ENCODE data around the gene UGT2A1. TPM values are rescaled to one million over a fixed set of nuclear protein-coding genes. Genes with fewer than 3 reads are reported as not detected.

Gene UGT2A1
- total and polyA plus RNA-seq, 2 of the 8 experiments (the other 6 are each of a cell fraction or from before 2014, with no cell fraction given) = 0.19 TPM; not detected in 1

DNA sequence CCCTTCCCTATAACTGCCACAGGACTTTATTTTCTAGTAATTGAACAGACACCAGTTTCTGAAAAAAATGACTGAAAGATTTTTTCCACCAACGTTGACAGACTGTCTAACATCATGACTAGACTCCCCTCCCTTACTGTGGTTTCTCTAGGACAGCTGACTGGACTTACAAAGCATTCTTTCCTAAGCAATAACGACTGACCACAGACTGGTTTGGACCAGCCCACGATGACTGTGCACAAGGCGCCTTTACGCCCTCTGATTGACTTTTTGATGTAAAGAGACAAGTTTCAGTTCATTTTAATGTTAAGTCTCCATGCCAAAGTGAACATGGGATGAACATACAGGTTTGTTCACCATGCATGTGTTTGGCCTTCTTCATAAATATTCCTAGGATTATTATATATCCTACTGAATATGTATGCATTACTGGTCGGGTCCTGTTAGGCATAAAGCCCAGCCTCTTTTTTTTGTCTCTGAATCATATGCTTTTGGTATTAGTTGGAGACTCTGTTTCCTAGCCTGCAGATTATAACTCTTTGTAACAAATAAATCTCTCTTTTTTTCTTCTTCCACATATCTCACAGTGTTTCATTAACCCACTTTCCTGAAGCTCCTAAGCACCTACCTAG, 106.8 kb downstream of the UGT2A1 start:
- Histone ChIP-seq H3K4ac (replicated peaks; ENCODE audit: insufficient read length, low read depth, low read length) (no peak overlapping the region), H3K4me3 (ENCODE audit: extremely low read depth in 1 of 4, insufficient read depth in 2 of 4, low read depth in 3 of 4, low read length in 4 of 4) (no peak overlapping the region), H2BK20ac (ENCODE audit: low read length) (no peak overlapping the region), H2BK15ac (ENCODE audit: low read length) (no peak overlapping the region), H4K5ac (ENCODE audit: insufficient read length, low read depth, low read length) (no peak overlapping the region), H3K79me1 (ENCODE audit: low read depth, low read length) (no peaks in the 10 kb centered on the region), H3K23me2 (ENCODE audit: low read depth, low read length) (no peaks in the 10 kb centered on the region), H3K23ac (ENCODE audit: insufficient read length) (no peak overlapping the region), H4K91ac (replicated peaks; ENCODE audit: insufficient read length, low read length) (no peak overlapping the region), H2BK12ac (ENCODE audit: low read depth, low read length) (no peak overlapping the region), H2AFZ (ENCODE audit: low read length) (no peak overlapping the region), H3K27me3 (replicated peaks in 1 of 4; ENCODE audit: control insufficient read depth in 3 of 4, extremely low read depth in 1 of 4, insufficient read depth in 3 of 4, low read length in 3 of 4) (no peaks in the 10 kb centered on the region), H2AK5ac (ENCODE audit: low read depth, low read length) (no peak overlapping the region), H3K79me2 (ENCODE audit: control insufficient read depth in 1 of 2, insufficient read depth in 2 of 2, low read length in 2 of 2) (no peaks in the 10 kb centered on the region), H4K20me1 (replicated peaks in 1 of 2; ENCODE audit: control insufficient read depth in 1 of 2, insufficient read depth in 2 of 2, low read length in 2 of 2) (no peaks in the 10 kb centered on the region), H4K8ac (ENCODE audit: extremely low read depth, insufficient read depth, low read length) (no peak overlapping the region), H3K36me3 (ENCODE audit: control insufficient read depth in 2 of 4, insufficient read depth in 4 of 4, low read length in 3 of 4) (no peaks in the 10 kb centered on the region), H2BK120ac (replicated peaks; ENCODE audit: low read depth, low read length) (no peak overlapping the region), H3K4me1 (replicated peaks in 1 of 4; ENCODE audit: control insufficient read depth in 3 of 4, insufficient read depth in 4 of 4, low read length in 3 of 4) (no peaks in the 10 kb centered on the region), H3K18ac (ENCODE audit: extremely low read depth, low read length) (no peak overlapping the region), H3K4me2 (ENCODE audit: insufficient read depth in 1 of 2, low read depth in 2 of 2, low read length in 2 of 2) (no peak overlapping the region), H3K27ac (ENCODE audit: low read depth, low read length) (no peak overlapping the region), H3K9me3 (ENCODE audit: insufficient read depth in 2 of 2, low read depth in 1 of 2, low read length in 1 of 2) (no peaks in the 10 kb centered on the region), H3K9ac (replicated peaks in 1 of 4; ENCODE audit: extremely low read depth in 1 of 4, low read depth in 3 of 4, low read length in 3 of 4) (no peak overlapping the region), H3K56ac (replicated peaks; ENCODE audit: insufficient read length, low read depth, low read length) (no peak overlapping the region), H2BK5ac (ENCODE audit: low read depth, low read length) (no peak overlapping the region), H3K14ac (ENCODE audit: insufficient read length) (no peak overlapping the region)
- no peak for FAIRE-seq
- 92% methylated on average over 6 of the region's 6 CpGs; no CpG with 5 or more reads in 1 of the 2 experiments for WGBS, 2 experiments (ENCODE audit: extremely low coverage in 1 of 2, insufficient coverage in 1 of 2, insufficient read length in 1 of 2, insufficient replicate concordance in 2 of 2, low coverage in 1 of 2, low lambda C conversion rate in 2 of 2, missing lambda C conversion rate in 1 of 2)
- DNase-seq (ENCODE audit: low read depth in 1 of 2, low spot score in 2 of 2) = no peak
- CTCF ChIA-PET (ENCODE audit: partially characterized antibody) = no interaction called here
- TF ChIP-seq SIX5 (IDR thresholded peaks at IDR 0.05; ENCODE audit: low read depth, low read length) (no peak), CTBP2 (IDR thresholded peaks at IDR 0.05; ENCODE audit: borderline replicate concordance, insufficient read depth, insufficient read length, low read length) (no peak), CREB1 (IDR thresholded peaks at IDR 0.05) (no peak), SP2 (IDR thresholded peaks at IDR 0.05; ENCODE audit: low read length) (no peak), TEAD4 (IDR thresholded peaks at IDR 0.05; ENCODE audit: low read depth, low read length) (no peak), CHD2 (IDR thresholded peaks at IDR 0.05; ENCODE audit: low read length) (no peak)
- POLR2A ChIA-PET (ENCODE audit: partially characterized antibody) = no interaction called here

All from H1 (cell line).